ENCODE data around the gene MACROD2. TPM values are rescaled to one million over a fixed set of nuclear protein-coding genes. Genes with fewer than 3 reads are reported as not detected.

MACROD2 gene
- total and polyA plus RNA-seq, 4 donors = 13.0 to 67.1 (median 20.7) TPM

GRCh38 chr20:14117768-14118167 is 122.5 kb downstream of the MACROD2 start:
- no peaks in the 10 kb centered on the region for H3K9me3 ChIP-seq (ENCODE audit: control insufficient read depth in 4 of 4, insufficient read depth in 3 of 4, low read length in 3 of 4)
- H3K27ac ChIP-seq (ENCODE audit: low read depth in 1 of 2, low read length in 1 of 2) = no peak overlapping the region
- H3K4me1 ChIP-seq (ENCODE audit: control insufficient read depth in 5 of 5, insufficient read depth in 5 of 5, low read length in 5 of 5) = no peaks in the 10 kb centered on the region
- no peaks in the 10 kb centered on the region for H3K36me3 ChIP-seq (ENCODE audit: control insufficient read depth in 4 of 4, insufficient read depth in 4 of 4, low read length in 4 of 4)
- no peak for DNase-seq
- WGBS, 2 donors = 78 to 82% methylated on average over 2 of the region's 2 CpGs
- no peak overlapping the region for H3K4me3 ChIP-seq
- no peak for TF ChIP-seq CTCF (IDR thresholded peaks at IDR 0.05; ENCODE audit: control extremely low read depth, extremely low read depth)
- no peaks in the 10 kb centered on the region for H3K27me3 ChIP-seq (ENCODE audit: control insufficient read depth in 3 of 3, insufficient read depth in 3 of 3, low read length in 2 of 3)
- no peak overlapping the region for H3K9ac ChIP-seq (ENCODE audit: insufficient read depth in 1 of 2, low read length in 2 of 2)
- ATAC-seq (ENCODE audit: insufficient read depth, low FRiP score) = no peak

GRCh38 chr20:14126856-14127255 is 131.5 kb downstream of the MACROD2 start:
- Histone ChIP-seq H3K27ac (ENCODE audit: low read depth in 1 of 2, low read length in 1 of 2) (no peak overlapping the region), H3K4me3 (no peak overlapping the region), H3K4me1 (ENCODE audit: control insufficient read depth in 5 of 5, insufficient read depth in 5 of 5, low read length in 5 of 5) (no peaks in the 10 kb centered on the region), H3K27me3 (ENCODE audit: control insufficient read depth in 3 of 3, insufficient read depth in 3 of 3, low read length in 2 of 3) (no peaks in the 10 kb centered on the region), H3K36me3 (ENCODE audit: control insufficient read depth in 4 of 4, insufficient read depth in 4 of 4, low read length in 4 of 4) (no peaks in the 10 kb centered on the region), H3K9me3 (ENCODE audit: control insufficient read depth in 4 of 4, insufficient read depth in 3 of 4, low read length in 3 of 4) (no peaks in the 10 kb centered on the region), H3K9ac (ENCODE audit: insufficient read depth in 1 of 2, low read length in 2 of 2) (no peak overlapping the region)
- no peak for DNase-seq
- ATAC-seq (ENCODE audit: insufficient read depth, low FRiP score) = no peak
- WGBS, 2 donors = 60 to 77% methylated on average over 2 of the region's 2 CpGs
- TF ChIP-seq CTCF (IDR thresholded peaks at IDR 0.05; ENCODE audit: control extremely low read depth, extremely low read depth) = no peak

- no peak for TF ChIP-seq CTCF (IDR thresholded peaks at IDR 0.05; ENCODE audit: control extremely low read depth, extremely low read depth)
- 69 to 70% methylated on average over 2 of the region's 2 CpGs for WGBS, 2 donors
Observed at GRCh38 chr20:14127514-14128223, 132.4 kb downstream of the MACROD2 start.

GRCh38 chr20:14134004-14134403 is 138.7 kb downstream of the MACROD2 start:
- H3K27ac ChIP-seq (ENCODE audit: low read depth in 1 of 2, low read length in 1 of 2) = no peak overlapping the region
- H3K4me3 ChIP-seq = no peak overlapping the region
- H3K27me3 ChIP-seq (ENCODE audit: control insufficient read depth in 3 of 3, insufficient read depth in 3 of 3, low read length in 2 of 3) = no peaks in the 10 kb centered on the region
- 92 to 93% methylated on average over 3 of the region's 3 CpGs for whole genome bisulfite sequencing, 2 donors
- H3K4me1 ChIP-seq (ENCODE audit: control insufficient read depth in 5 of 5, insufficient read depth in 5 of 5, low read length in 5 of 5) = no peaks in the 10 kb centered on the region
- ATAC-seq (ENCODE audit: insufficient read depth, low FRiP score) = no peak
- no peak overlapping the region for H3K9ac ChIP-seq (ENCODE audit: insufficient read depth in 1 of 2, low read length in 2 of 2)
- no peak for TF ChIP-seq CTCF (IDR thresholded peaks at IDR 0.05; ENCODE audit: control extremely low read depth, extremely low read depth)
- H3K9me3 ChIP-seq (ENCODE audit: control insufficient read depth in 4 of 4, insufficient read depth in 3 of 4, low read length in 3 of 4) = peaks cover 0 to 2% (median 0%) of the 10 kb centered on the region in 4 donors
- DNase-seq = no peak
- H3K36me3 ChIP-seq (ENCODE audit: control insufficient read depth in 4 of 4, insufficient read depth in 4 of 4, low read length in 4 of 4) = no peaks in the 10 kb centered on the region

More at GRCh38 chr20:14127514-14128223, 132.4 kb downstream of the MACROD2 start:
- Histone ChIP-seq H3K4me3 (no peak overlapping the region), H3K27ac (ENCODE audit: low read depth in 1 of 2, low read length in 1 of 2) (no peak overlapping the region), H3K27me3 (ENCODE audit: control insufficient read depth in 3 of 3, insufficient read depth in 3 of 3, low read length in 2 of 3) (no peaks in the 10 kb centered on the region), H3K4me1 (ENCODE audit: control insufficient read depth in 5 of 5, insufficient read depth in 5 of 5, low read length in 5 of 5) (no peaks in the 10 kb centered on the region), H3K9me3 (ENCODE audit: control insufficient read depth in 4 of 4, insufficient read depth in 3 of 4, low read length in 3 of 4) (no peaks in the 10 kb centered on the region), H3K36me3 (ENCODE audit: control insufficient read depth in 4 of 4, insufficient read depth in 4 of 4, low read length in 4 of 4) (no peaks in the 10 kb centered on the region), H3K9ac (ENCODE audit: insufficient read depth in 1 of 2, low read length in 2 of 2) (no peak overlapping the region)
- DNase-seq = no peak
- no peak for ATAC-seq (ENCODE audit: insufficient read depth, low FRiP score)

Data from lung (tissue), 12 donors.